Stimulated activated CD4-positive, alpha-beta T cell treated with anti-CD3 and anti-CD28 coated beads, Interleukin-2, amount 100 ng/mL, for 4 hours (primary cell): ENCODE results near the gene NFILZ.
A peak's percentile ranks its signal among the peaks of the same experiment; 100 is the strongest.
"Not testable (repeated sequence)": the region's sequence is repeated elsewhere in the genome, so short reads cannot be mapped to it uniquely, and the experiment has no call there.

Experiments used
- DNase-seq: peaks from one replicate; pipeline ENCODE4 v3.0.0-alpha.2; 2020; ENCODE audit warnings: low read depth

Gene NFILZ

GRCh38 chr19:8611391-8611876, 19.0 kb upstream of the NFILZ start:
- no peak for DNase-seq

- no peak for DNase-seq
Observed at GRCh38 chr19:8611877-8612806, 18.3 kb upstream of the NFILZ start.

DNA sequence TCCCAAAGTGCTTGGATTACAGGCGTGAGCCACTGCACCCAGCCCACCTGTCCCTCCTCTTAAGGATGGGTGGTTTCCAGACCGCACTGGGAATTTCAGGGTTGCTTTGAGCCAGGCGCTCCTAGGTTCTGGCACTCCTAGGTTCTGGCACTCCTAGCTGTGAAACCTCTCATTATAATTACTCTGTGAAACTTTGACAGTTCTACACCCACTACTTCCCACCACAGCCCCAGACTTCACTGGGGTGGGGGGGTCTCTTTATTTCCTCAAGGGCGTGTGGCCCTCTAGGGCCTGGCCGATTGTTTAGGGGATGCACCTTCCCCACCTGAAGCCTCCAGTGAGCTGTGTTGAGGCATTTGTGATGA, 17.6 kb upstream of the NFILZ start:
- no peak for DNase-seq

DNA sequence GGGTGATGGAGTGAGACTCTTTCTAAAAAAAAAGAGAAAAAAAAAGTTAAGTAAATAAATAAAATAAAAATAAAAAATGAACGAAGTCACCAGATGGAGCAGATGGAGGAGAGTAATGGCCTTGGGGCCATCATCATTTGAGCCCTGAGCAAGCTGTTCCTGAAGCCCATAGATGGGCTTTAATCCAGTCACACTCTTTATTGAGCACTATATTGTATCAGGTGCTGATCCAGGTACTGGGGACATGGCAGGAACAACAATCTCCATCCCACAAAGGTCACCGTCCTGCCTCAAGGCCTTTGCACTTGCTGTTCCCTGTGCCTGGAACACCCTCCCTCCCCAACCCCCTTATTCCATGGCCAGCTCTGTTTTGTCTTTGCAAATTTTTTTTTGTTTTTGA, 16.0 kb upstream of the NFILZ start:
- no peak for DNase-seq

DNA sequence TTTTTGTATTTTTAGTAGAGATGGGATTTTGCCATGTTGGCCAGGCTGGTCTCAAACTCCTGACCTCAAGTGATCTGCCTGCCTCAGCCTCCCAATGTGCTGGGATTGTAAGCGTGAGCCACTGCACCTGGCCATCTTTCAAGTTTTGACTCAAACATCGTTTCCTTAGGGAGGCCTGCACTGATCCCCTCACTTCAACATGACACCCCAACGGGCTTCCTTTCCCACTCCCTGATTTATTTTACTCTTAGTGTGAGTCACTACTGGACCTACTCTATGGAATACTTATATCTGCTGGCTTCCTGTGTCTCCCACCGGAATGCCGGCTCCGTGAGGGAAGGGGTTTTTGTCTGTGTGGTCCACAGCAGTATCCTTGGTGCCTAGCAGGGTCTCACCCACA, 15.4 kb upstream of the NFILZ start:
- no peak for DNase-seq

GRCh38 chr19:8615813-8616596, 14.4 kb upstream of the NFILZ start:
- peak; percentile 28 for DNase-seq

DNA sequence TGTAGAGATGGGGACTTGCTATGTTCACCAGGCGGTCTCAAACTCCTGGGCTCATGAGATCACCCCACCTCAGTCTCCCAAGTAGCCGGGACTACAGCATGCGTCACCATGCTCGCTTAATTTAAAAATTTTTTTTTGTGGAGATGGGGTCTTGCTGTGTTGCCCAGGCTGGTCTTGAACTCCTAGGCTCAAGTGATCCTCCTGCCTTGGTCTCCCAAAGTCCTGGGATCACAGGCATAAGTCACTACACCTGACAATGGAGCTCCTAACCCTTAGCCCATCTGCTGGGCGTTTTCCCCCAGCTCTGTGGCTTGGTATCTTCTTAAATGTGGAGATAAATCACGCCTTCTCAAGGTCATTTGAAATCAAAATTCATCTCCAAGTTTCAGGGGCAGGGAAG, 13.6 kb upstream of the NFILZ start:
- no peak for DNase-seq

GRCh38 chr19:8617325-8617724, 13.1 kb upstream of the NFILZ start:
- DNase-seq: not testable (repeated sequence)

DNA sequence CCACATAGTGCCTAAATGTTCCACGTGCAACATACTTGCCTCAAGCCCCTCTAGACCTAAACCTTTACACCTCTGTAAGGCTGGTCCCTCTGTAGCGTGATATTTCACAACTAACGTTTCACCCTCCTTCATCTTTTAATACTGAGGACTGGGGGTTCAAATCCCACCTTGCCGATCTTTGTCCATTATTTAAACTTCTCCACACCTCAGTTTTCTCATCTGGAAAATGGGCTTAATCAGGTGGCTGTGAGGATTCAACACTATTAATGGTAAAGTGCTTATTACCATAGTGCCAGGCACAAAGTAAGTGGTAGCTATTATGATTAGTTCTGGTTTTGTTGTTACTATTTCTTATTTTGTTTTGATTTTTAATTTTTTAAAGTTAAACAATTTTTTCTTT, 12.4 kb upstream of the NFILZ start:
- no peak for DNase-seq

DNA sequence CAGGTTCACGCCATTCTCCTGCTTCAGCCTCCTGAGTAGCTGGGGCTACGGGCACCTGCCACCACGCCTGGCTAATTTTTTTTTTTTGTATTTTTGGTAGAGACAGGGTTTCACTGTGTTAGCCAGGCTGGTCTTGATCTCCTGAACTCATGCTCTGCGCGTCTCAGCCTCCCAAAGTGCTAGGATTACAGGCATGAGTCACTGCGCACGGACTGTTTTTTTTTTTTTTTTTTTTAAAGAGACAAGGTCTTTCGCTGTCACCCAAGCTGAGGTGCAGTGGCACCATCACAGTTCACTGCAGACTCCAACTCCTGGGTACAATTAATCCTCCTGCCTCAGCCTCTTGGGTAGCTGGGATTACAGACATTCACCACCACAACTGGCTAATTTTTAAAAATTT, 11.7 kb upstream of the NFILZ start:
- DNase-seq: no peak

- not testable (repeated sequence) for DNase-seq
Observed at GRCh38 chr19:8622886-8623285, 7.5 kb upstream of the NFILZ start.

- DNase-seq: no peak
Observed at GRCh38 chr19:8626842-8627241, 3.6 kb upstream of the NFILZ start.

DNA sequence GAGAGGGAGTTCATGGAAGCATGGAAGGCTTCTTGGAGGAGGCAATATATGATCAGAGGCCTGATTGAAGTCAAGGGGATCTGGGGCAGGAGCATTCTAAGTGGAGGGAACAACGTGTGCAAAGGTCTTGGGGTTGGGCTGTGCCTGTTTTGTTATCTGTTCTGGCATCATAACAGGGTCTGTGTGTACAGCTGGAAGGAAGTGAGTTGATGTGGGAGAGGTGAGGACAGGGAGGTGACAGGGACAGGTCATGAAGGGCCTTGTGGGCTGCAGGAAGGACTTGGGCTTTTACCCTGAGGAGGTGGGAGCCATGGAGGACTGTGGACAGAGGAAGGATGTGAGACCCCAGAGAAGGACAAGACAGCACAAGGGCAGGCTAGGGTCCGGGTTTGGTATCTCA, 1.2 kb upstream of the NFILZ start:
- DNase-seq: no peak

DNA sequence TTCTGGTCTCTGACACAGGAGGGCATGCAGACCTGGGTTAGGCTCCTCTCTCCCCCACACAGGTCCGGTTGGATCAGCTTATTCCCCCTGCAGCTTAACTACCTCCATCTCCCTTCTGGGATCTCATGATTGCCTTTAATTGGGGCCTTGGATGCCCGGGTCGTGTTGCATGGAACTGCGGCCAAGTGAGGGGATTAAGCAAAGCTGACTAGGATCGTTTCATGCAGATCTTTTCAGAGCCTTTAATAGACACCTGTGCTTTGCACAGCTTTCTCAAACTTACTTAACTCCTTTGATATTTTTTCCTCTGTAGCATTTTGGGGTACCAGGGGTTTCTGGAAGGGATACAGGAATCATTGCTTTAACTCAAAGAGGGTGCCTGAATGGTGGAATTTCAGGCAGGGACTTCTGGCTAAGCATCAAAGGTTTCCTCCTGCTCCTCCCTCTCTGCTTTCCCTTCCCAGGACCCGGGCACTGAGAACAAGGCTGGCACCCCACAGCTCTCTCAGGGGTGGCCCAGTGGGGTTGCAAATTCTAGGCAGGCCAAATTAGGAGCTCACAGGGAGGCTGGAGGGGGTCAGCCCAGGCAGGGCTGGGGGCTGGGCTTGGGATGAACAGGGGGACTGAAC, 477 bp downstream of the NFILZ start:
- no peak for DNase-seq

- no peak for DNase-seq
Observed at GRCh38 chr19:8631425-8631819, 989 bp downstream of the NFILZ start.

GRCh38 chr19:8635422-8635821, 5.0 kb downstream of the NFILZ start:
- no peak for DNase-seq

- not testable (repeated sequence) for DNase-seq
Observed at GRCh38 chr19:8637070-8637469, 6.6 kb downstream of the NFILZ start.

DNA sequence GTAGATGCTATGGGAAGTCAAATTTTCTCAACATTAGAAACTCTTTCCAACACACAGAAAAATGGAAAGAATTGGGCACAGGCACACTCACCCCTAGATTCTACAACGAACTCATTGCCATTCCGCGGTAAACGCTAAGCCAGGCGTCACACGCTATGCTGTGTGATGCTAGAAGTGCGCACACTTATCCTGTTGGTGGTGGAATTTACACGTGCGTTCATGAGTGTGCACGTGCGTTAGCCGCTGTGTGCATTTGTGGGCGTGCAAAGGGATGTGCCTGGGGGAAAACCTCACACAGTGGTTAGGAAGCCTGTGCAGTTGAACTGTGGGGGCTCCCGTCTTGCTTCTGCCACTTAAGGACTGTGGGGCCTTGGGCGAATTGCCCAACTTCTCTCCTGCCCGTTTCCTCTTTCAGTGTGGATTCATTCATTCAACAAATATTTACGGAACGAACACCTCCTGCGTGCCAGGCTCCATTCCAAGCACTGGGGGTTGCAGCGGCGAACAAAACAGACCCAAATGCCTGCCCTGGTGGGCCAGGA, 7.7 kb downstream of the NFILZ start:
- DNase-seq: no peak

DNA sequence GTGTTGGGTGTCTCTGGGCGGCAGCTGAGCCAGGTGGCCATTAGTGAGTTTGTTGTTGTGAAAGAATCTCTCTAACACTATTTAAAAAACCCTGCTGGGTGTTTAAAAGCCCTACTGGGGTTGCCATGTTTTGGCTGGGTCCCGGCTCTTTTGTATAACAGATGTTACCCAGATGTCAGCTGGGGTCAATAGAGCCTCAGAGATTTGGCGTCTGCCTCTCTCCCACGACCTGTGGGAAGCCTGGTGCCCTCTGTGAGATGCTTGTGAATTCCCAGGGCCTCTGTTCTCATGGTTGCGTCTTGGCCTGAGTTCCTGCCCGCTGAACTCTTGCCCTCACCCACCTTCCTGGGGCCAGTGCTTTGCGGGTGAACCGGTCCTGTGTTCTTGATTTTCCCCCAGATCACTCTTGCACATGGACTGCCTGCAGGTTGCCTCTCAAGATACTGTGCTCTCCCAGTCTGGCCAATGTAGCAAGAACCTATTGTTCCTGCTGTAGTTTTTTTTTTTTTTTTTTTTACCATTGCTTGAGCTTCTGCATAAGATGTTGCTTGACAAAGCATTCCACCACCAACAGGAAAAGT, 9.5 kb downstream of the NFILZ start:
- DNase-seq: no peak

- no peak for DNase-seq
Observed at GRCh38 chr19:8640402-8641004, 10.1 kb downstream of the NFILZ start.

DNA sequence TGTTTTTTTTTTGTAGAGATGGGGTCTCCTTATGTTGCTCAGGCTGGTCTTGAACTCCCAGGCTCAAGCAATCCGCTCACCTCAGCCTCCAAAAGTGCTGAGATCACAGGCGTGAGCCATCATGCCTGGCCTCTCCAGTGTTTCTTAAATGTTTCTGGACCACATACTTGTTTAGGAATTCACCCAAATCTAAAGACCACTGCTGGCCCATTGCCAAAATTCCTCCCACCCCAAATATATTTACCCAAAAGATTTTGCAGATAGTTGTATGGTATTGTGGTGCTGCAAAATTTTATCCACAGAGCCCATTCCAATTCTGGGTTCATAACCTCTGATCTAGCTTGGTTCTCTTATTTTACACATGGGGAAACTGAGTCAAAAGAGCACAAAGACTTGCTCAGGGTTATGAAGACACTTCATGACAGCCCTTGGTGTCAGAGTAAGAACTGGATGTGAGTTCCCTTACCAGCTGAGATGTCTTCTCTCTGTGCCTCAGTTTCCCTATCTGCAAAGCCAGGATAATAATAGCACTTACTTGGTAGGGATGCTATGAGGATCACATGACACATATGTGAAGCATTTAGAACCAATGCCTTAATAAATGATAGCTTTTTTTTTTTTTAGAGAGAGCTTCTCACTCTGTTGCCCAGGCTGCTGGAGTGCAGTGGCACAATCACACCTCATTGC, 10.9 kb downstream of the NFILZ start:
- no peak for DNase-seq
